ENCODE measurements around the gene KLK6.

The KLK6 gene

DNA sequence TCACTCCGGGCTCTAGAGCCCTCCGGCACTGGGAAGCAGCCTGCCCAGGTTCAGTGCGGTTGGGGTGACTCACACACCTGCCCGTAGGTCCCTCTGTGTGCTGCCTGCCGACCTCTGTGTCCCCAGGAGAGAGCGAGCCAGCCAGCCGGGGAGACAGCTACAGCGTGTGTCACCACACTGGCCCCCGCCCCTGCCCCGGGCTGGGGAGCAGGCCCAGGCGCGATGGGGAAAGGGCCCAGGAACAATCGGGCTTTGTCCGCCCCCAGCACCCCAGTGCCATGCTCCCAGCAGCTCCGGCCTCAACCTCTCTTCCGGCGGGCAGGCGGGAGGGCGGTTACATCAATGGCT, at the start of gene KLK6:
KLK6 (minus strand) TSS at position 179 of the 348 bp plus-strand sequence. CDS start 1,487 bp downstream, outside the sequence.
- no peak for DNase-seq (ENCODE audit: low read depth in 3 of 3, low spot score in 1 of 3)

DNA sequence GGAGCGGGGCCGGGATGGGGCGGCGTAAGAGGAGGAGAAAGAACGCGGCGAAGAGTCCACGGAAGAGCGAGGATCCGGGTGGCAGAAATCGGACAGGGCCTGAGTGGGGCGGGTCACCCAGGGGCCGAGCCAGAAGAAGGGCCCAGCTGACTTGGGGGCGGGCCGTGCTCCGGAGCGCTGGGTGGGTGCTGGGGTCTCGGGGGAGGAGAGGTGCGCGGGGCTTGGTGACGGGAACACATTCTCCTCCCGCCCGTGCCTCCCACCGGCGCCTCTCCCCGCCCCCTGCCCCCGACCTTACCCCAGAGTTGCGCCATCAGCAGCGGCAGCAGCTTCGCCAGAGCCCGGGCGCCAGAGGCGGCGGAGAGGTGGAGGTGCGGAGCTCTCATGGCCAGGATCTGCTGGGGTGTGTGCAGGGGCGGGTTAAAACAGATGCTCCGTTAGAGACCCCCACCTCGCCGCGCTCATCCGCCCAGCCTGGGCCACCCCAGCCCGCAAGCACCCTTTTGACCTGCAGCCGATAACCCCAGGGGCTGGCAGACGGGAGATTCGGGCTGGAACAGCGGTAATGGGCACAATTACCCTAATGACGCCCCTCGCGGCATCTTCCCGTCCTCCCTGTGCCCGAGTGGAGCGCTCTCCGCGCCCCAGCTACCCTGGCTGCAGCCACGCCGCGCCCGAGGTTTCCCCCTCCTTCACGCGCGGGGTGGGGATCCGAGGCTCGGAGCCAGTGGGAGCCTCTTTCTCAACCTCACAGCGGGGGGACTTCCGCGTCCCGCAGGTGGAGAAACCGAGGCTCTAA, 49.6 kb upstream of the KLK6 start:
- DNase-seq (ENCODE audit: low read depth in 3 of 3, low spot score in 1 of 3): no peak

DNA sequence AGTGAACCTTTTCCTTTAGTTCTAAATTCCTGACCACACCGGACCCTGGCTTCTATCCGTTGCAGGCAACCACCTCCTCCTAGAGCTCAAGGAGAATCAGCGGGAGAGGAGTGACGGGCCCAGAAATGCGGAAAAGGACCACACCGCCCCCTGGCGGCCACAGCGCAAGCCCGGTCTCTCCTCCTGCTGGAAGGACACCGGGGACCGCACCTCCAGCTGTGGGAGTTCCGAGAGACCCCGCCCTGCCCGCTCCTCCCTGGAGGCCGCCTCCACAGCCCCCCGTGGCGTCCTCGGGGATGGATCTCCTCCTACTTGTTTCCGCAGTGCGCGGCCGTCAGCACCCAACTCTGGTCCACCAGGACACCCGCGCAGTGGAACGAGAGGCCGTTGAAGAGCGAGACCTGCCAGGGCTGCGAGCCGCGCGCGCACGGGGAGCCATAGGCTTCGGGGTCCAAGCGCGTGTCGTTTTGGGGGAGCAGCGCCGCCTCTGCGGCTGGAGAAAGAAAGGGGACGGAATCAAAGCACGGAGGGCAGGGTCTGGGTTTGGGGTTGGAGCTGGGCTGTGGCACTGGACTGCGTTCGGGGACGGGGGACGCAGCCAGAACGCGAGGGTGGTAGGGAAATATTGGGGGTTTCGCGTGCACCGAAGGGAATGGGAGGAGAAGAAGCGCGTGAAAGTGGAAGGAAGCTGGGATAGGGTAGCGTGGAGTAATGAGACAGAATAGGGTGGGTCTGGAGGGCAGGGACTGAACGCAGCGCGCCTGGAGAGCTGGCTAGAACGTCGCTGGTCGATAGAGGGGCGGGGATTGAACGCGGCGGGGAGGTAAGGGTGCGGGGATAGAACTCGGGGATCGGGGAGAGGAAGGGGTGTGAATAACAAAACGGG, 47.6 kb upstream of the KLK6 start:
- peak in 2 of 3 donors; percentile 5 to 61 for DNase-seq (ENCODE audit: low read depth in 3 of 3, low spot score in 1 of 3)

DNA sequence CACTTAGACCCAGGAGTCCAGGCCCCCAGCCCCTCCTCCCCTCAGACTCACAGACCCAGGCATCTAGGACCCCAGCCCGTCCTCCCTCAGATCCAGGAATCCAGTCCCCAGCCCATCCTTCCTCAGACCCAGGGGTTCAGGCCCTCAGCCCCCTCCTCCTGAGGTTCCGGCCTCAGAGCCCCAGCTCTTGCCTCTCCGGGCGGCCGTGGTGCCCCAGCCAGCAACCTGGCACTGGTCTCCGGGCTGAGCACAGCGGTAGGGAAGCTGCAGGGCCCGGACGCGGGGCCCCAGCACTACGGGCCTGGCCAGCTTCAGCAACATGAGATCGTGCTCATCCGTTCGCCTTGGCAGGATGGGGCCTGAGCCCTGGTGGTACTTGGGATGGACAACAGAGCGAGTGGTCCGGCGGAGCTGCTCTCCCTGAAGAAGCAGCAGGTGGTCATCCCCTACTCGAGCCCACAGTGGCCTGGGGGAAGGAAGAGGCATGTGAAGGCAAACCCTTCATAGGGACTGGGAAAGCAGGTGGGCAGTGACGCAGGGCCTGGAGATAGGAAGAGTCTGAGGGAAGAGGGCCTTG, 46.4 kb upstream of the KLK6 start:
- DNase-seq (ENCODE audit: low read depth in 3 of 3, low spot score in 1 of 3): no peak

DNA sequence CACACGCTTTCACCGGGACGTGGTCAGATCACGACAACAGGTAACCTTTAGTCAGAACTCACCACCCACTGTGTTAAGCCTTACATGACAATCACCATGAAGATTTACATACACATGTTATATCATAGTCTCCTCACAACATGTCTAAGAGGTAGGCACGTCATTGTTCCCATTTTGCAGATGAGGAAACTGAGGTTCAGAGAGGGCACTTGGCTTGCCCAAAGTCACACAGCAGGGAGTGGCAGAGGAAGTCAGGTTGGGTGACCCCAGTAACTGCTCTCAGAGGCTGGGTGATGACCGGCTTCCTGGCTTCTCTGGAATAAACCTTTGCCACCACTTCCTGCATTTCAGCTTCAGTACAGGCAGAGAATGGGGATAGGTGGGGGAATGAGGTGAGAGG, 44.9 kb upstream of the KLK6 start:
- no peak for DNase-seq (ENCODE audit: low read depth in 3 of 3, low spot score in 1 of 3)

DNA sequence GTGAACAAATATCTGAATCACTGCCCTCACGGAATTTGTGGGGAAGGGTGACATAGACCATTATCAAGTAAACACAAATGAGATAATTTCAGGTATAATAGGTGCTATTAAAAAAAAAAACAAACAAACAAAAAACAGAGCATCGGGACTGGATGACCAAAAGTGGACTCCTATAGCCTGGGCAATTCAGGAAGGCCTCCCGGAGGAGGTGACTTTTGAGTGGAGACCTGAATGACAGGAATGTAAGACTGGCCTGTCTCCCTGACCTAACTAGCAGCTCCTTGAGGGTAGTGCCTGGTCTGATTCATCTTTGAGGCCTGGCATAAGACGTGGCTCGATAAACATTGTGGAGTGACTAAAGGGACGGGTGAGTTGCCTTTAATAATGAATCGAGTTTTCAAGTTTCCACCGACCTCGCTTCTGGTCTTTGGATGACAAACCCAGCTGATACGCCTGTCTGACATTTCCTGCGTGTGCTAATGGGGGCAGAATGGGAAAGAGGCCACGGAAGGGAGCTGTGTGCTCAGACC, 43.3 kb upstream of the KLK6 start:
- DNase-seq (ENCODE audit: low read depth in 3 of 3, low spot score in 1 of 3): no peak

DNA sequence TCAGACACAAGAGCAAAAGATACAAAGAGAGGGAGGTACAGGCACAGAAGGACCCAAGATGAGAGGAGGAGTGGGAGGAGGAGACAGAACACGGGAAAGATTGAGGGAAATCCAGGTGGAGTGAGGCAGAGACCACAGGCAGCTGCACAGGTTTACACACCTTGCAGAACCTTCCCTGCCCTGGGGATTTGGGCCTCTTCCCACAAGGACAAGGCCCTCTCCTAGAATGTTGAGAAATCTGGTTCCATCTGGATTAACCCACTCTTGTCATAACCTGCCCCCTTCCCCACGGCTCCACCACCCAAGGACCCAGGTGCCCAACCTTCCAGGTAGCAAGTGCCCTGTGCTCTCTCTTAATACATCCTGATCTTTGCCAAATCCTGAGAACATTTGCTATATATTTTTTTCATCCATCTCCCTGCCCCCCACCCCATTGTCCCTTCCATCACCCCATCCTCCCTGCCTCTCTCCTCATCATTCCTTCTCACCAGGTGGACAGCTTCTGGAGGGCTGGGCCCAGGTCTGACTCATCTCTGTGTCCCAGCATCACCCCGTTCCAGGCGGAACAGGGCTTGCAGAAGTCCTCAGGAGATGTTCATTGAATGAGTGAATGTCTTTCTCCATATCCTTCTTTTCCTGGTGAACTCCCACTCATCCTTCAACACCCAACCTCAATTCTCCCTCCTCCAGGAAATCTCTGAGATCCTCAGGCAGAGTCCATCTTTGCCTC, 40.8 kb upstream of the KLK6 start:
- no peak for DNase-seq (ENCODE audit: low read depth in 3 of 3, low spot score in 1 of 3)

DNA sequence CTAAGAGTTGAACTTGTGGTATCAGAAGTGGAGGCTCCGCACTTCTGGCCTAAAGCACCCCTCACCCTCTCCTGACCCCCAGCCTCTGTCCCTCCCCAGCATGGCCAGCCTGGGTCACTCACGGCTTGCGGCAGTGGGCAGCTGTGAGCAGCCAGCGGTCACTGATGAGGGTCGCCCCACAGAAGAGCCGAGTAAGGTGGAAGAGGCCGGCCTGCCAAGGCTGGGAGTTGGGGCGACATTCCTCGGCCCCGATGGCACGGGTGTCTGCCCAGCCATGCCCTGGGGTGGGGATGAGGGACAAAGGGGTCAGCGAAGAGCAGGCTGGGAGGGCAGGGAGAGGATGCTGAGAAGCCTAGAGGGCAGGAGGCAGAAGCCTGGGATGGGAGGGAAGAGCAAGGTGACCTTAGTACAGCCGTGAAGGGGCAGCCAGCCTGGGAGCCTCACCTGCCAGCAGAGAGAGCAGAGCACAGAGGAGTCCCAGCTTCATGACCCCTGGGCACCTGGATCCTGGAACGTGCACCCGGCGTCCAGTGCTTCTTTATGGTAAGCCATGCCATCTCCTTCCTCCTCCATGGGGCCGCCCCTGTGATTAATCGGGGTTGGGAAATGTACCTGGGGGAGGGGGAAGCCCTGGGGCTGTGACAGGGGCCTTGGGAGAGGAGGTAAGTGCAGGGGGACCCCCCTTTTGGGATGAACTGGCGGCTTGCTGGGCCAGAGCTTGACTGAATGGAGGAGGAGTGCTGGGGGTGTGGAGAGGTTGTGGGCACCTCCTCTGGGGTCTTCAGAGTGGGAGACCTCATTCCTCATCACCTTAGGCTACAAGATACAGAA, 39.9 kb upstream of the KLK6 start:
- no peak for DNase-seq (ENCODE audit: low read depth in 3 of 3, low spot score in 1 of 3)

DNA sequence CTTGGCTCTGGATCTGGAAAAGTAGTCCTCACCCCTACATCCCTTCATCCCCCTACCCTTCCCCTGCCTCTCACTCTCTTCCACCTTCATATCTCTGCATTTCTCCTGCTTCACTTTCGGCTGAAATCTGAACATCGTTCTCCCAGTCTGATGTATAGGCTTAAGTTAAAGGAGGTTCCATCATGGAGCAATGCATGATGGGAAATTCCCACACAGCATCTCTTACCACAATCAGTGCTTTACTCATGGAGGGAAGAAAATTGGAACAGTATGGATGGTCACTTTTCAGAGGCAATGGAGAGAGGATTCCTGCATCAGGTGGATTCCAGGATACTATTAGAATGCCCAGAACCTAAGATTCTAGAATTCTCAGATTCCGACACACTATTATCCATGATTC, 38.1 kb upstream of the KLK6 start:
- no peak for DNase-seq (ENCODE audit: low read depth in 3 of 3, low spot score in 1 of 3)

DNA sequence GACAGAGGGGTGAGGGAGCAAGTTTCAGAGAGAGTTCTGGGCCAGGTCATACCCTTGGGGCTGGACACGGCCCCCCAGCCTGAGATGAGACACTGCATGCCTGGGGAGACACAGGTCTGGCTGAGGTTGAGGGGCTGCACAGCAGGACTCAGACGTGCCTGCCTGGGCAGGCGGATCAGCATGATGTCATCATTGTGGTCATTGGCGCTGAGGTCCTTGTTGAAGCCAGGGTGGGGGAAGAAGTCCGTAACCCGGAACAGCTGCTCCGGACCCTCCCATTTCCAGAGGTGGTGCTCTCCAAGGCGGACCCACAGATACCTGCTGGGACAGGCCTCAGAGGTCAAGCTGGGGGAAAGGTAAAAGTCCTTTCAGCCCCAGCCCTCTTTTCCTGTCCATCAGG, 37.0 kb upstream of the KLK6 start:
- no peak for DNase-seq (ENCODE audit: low read depth in 3 of 3, low spot score in 1 of 3)

DNA sequence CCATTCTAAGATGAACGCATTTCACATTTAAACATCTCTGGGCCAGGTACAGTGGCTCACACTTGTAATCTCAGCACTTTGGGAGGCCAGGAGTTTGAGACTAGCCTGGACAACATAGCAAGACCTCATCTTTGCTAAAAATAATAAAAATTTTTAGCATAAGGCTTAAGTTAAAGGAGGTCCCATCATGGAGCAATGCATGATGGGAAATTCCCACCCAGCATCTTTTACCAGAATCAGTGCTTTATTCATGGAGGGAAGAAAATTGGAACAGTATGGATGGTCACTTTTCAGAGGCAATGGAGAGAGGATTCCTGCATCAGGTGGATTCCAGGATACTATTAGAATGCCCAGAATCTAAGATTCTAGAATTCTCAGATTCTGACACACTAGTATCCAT, 35.9 kb upstream of the KLK6 start:
- DNase-seq (ENCODE audit: low read depth in 3 of 3, low spot score in 1 of 3): no peak

DNA sequence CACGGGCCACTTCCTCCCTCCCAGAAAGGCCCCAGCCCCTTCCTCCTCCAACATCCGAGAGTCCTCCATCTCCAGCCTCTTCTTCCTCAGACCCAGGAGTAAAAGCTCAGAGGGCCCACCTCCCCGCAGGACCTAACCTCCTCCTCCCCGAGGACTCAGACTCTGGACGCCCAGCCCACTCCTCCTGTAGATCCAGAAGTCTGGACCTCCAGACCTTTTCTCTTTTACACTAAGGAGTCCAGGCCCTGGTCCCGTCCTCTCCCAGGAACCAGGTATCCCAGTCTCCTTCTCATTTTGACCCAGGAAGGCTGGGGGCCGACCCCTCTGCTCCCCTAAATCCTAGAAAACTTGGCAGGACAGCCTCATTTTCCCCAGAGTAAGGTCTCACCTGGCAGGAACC, 33.9 kb upstream of the KLK6 start:
- no peak for DNase-seq (ENCODE audit: low read depth in 3 of 3, low spot score in 1 of 3)

DNA sequence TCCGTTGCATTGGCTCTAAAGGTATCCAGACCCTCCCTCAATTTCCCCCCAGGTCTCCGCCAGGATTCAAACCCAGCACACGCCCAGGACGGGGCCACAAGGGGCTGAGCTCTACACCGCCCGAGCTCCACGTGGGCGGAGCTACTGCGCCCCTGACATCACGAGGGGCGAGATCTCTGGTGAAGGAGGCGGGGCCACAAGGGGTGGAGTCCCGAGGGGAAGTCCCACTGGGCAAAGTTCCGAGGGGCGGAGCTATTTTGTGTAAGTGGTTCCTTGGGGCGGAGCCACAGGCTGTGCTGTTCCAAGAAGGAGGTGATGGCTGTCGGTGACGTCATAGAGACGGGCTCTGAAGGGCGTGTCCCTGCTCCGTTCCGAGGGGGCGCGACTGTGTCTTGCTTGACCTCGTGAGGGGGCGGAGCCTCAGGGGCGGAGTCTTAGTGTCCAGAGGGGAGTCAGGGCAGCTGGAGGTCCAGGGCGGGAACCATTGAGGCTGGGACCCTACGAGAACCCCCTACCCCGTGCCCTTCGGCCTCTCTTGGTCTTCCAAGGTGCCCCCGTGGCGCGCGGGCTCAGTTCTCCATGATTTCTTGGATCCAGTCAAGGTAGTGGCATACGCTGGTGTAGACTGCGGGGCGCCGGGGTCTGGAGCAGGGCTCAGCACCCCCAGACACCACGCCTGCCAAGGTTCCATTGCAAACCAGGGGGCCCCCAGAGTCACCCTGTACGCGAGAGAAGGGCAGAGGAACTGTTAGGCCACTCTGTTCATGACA, 33.3 kb upstream of the KLK6 start:
- DNase-seq (ENCODE audit: low read depth in 3 of 3, low spot score in 1 of 3): no peak

DNA sequence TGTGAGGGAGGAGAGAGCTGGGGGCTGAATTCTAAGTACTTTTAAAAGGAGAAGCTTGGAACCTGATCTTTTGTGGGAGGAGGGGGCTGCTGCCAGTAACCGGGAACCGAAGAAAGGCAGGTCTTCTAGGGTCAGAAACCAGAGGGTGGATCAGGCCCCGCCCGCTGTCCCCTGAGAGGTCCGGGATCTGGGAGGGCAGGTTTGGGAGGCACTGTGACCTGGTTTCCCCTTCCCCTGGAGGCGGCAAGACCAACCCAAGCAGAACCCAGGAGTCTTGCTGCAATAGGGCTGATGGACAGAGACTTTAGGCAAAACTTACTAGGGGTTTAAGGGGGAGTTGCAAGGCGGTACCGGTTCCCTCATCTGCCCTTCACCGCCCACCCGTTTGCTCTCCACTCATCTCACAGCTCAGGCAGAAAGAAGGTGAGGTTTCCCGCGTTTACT, 32.7 kb upstream of the KLK6 start:
- no peak for DNase-seq (ENCODE audit: low read depth in 3 of 3, low spot score in 1 of 3)

DNA sequence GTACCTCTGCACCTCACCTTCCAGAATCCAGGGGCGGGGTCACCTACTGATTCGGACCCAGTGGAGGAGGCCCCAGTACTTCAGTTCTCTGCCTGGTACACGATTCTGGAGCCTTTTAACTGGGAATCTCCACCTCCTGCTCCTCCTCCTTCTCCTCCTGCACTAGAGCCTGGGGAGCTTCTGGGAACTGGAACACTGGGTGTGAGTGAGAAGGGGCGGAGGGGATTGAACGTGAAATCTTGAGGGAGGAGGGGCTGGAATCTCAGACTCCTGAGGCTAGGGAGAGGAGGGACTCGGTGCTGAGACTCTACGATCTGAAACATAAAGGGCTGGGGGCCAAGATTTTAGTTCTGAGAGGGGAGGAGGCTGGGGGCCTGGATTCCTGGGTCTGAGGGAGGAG, 32.1 kb upstream of the KLK6 start, which contains the start of gene KLK8:
KLK8 (minus strand) TSS at position 90 of the 400 bp plus-strand sequence. CDS start 437 bp downstream, outside the sequence.
- DNase-seq (ENCODE audit: low read depth in 3 of 3, low spot score in 1 of 3): no peak

DNA sequence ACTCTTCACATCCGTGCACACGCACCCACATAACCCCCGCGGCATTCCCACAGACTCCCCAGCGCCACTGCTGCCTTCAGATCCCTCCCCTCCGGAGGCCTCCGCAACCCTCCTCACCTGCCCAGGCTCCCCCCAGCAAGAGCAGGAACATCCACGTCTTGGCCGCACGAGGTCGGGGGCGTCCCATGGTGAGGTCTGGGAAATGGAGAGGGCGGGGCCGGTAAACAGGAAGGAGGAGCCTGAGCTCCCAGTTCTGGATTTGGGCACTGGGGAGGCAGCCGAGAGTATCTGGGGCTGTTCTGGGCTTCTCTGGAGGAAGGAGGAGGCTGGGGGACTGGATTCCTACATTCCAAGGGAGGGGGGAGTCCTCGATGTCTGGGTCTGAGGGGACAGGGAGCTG, 31.6 kb upstream of the KLK6 start:
- DNase-seq (ENCODE audit: low read depth in 3 of 3, low spot score in 1 of 3): no peak

DNA sequence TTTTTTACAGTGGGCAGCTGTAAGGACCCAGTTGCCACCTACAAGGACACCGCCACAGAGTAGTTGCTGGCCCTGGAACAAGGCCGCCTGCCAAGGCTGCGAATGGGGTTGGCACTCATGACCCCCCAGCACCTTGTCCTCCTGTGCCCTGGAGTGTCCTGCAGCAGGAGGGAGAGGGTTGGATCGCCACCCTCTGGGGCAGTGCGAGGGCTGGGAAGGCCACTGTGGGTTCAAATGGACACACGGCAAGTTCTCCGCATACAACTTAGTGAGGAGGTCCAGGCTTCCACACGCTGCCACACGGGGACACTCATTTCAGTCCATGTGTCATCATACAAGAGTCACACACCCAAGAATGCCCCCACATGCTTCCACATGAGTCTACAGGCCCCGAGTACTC, 31.0 kb upstream of the KLK6 start:
- DNase-seq (ENCODE audit: low read depth in 3 of 3, low spot score in 1 of 3): no peak

DNA sequence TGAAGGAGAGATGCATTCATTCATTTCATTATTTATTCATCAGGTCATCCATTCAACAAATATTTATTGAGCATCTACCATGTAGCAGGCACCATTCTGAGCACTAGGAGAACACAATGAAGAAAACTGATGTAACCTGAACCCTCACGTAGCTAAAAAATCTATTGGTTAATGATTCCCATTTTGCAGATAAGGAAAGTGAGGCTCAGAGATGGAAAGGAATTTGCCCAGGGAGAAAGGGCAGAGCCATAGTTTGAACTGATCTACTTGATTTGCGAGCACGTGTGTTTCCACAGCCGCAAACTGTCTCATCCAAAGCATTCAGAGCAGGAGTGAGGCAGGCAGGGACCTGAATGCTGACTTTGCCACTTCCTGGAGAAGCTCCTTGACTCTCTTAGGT, 29.3 kb upstream of the KLK6 start:
- no peak for DNase-seq (ENCODE audit: low read depth in 3 of 3, low spot score in 1 of 3)

DNA sequence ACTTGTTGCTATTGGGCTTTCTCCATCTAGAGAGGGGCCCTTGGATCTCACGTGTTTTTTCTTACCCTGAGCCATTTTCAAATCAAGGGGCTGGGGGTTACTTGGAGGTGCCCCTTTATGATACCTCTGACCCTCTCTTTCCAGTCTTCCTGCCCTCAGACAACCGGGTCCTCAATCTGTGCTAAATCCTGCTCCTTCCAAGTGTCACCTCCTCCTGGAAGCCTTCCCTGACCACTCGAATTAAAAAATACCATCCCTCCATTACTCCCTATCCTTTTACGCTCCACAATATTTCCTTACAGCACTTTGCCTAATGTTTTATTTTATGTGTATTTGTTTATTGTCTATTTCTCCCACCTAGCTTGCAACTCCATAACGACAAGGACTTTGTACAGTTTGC, 28.7 kb upstream of the KLK6 start:
- no peak for DNase-seq (ENCODE audit: low read depth in 3 of 3, low spot score in 1 of 3)

All from stimulated activated CD4-positive, alpha-beta T cell treated with anti-CD3 and anti-CD28 coated beads, TNF-alpha, amount 100 ng/mL, for 1 hour (primary cell).